ENCODE data around the gene RAVER2.

The RAVER2 gene

GRCh38 chr1:64875101-64875500, 130.2 kb downstream of the RAVER2 start:
- no peak for DNase-seq (ENCODE audit: low read depth in 2 of 2, low spot score in 1 of 2)

GRCh38 chr1:64875606-64876005, 130.7 kb downstream of the RAVER2 start:
- DNase-seq (ENCODE audit: low read depth in 2 of 2, low spot score in 1 of 2): no peak

GRCh38 chr1:64877151-64877550, 132.3 kb downstream of the RAVER2 start:
- no peak for DNase-seq (ENCODE audit: low read depth in 2 of 2, low spot score in 1 of 2)

- DNase-seq (ENCODE audit: low read depth in 2 of 2, low spot score in 1 of 2): no peak
Measured at GRCh38 chr1:64877598-64877997, 132.7 kb downstream of the RAVER2 start.

GRCh38 chr1:64878090-64878489, 133.2 kb downstream of the RAVER2 start:
- no peak for DNase-seq (ENCODE audit: low read depth in 2 of 2, low spot score in 1 of 2)

GRCh38 chr1:64878931-64879611, 134.2 kb downstream of the RAVER2 start:
- DNase-seq (ENCODE audit: low read depth in 2 of 2, low spot score in 1 of 2): no peak

- no peak for DNase-seq (ENCODE audit: low read depth in 2 of 2, low spot score in 1 of 2)
Measured at GRCh38 chr1:64880449-64880848, 135.6 kb downstream of the RAVER2 start.

- DNase-seq (ENCODE audit: low read depth in 2 of 2, low spot score in 1 of 2): no peak
Measured at GRCh38 chr1:64881281-64881680, 136.4 kb downstream of the RAVER2 start.

Data from stimulated activated CD8-positive, alpha-beta memory T cell treated with anti-CD3 and anti-CD28 coated beads, Interleukin-4, amount 100 ng/mL, for 4 hours (primary cell).